Measurements from ENCODE around the gene RCBTB2. TPM values are rescaled to one million over a fixed set of nuclear protein-coding genes. Genes with fewer than 3 reads are reported as not detected.

The RCBTB2 gene
- total RNA-seq, 4 donors from 2014 or later = 2.6 to 72.0 (median 9.5) TPM

DNA sequence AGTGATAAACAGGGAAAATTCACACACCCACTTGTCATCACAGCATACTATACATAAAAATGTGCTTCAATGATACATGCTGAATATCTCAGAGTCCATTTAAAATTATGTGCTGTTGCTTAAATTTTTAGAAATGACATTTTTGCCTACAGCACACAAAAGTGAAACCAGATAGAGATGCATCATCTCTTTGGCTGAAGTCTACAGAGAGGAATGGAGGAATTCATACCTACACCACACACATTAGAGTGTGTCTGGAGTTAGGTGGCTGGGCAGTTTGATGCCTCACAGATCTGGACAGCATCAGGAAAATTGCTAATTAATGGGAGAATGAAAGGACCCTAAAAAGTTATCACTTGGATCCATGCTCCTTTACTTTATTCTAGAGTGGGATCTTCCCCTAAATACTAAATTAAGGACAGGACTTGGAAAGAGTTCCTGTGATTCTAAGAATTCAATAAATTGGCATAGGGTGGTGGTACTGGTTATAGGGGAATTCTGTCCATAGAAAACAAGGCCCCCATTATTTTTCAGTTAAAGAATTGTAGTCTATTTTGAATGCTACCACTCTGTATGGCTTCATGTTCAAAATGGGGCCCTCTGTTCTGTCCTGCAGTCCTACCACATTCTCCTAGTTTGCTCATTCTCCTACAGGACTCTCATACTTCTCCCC lies 41.3 kb downstream of the RCBTB2 start:
- Histone ChIP-seq H3K27me3 (no peaks in the 10 kb centered on the region), H3K4me1 (no peaks in the 10 kb centered on the region), H3K36me3 (no peaks in the 10 kb centered on the region), H3K27ac (peak overlapping the region; percentile 60 to 65), H3K9me3 (no peaks in the 10 kb centered on the region), H3K4me3 (peak overlapping the region in 1 of 2 donors; percentile 0)
- DNase-seq = no peak
- intact Hi-C loops (cut with DNase I; ENCODE audit: low total_unique reads) = no loop called here
- no peak for TF ChIP-seq POLR2A (IDR thresholded peaks at IDR 0.05)
- TF ChIP-seq, protein P1, sequence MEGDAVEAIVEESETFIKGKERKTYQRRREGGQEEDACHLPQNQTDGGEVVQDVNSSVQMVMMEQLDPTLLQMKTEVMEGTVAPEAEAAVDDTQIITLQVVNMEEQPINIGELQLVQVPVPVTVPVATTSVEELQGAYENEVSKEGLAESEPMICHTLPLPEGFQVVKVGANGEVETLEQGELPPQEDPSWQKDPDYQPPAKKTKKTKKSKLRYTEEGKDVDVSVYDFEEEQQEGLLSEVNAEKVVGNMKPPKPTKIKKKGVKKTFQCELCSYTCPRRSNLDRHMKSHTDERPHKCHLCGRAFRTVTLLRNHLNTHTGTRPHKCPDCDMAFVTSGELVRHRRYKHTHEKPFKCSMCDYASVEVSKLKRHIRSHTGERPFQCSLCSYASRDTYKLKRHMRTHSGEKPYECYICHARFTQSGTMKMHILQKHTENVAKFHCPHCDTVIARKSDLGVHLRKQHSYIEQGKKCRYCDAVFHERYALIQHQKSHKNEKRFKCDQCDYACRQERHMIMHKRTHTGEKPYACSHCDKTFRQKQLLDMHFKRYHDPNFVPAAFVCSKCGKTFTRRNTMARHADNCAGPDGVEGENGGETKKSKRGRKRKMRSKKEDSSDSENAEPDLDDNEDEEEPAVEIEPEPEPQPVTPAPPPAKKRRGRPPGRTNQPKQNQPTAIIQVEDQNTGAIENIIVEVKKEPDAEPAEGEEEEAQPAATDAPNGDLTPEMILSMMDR (IDR thresholded peaks at IDR 0.05) = no peak

DNA sequence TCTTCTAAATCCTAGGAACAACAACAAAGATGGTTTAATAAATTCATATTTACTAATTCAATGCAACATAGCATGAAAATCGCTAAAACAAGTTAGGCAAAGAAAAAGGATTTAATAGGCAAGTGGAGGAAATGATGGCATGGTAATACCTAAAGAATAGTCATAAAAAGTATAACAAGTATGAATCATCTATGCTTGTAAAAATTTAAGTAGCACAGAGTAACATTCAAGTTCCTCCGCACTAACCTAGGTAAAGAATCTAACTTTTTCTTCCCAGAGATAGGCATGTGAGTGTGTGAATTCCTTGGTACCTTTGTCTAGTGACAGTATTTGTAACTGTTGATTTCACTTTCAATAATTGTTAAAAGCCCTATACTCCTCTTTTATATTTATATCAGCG lies 42.6 kb downstream of the RCBTB2 start:
- H3K4me3 ChIP-seq = no peak overlapping the region
- intact Hi-C loops (cut with DNase I; ENCODE audit: low total_unique reads) = no loop called here
- H3K9me3 ChIP-seq = no peaks in the 10 kb centered on the region
- H3K36me3 ChIP-seq = no peaks in the 10 kb centered on the region
- no peak for DNase-seq
- H3K27me3 ChIP-seq = no peaks in the 10 kb centered on the region
- H3K27ac ChIP-seq = no peak overlapping the region
- H3K4me1 ChIP-seq = no peaks in the 10 kb centered on the region
- TF ChIP-seq, protein P1 (IDR thresholded peaks at IDR 0.05) = no peak
- no peak for TF ChIP-seq POLR2A (IDR thresholded peaks at IDR 0.05)

DNA sequence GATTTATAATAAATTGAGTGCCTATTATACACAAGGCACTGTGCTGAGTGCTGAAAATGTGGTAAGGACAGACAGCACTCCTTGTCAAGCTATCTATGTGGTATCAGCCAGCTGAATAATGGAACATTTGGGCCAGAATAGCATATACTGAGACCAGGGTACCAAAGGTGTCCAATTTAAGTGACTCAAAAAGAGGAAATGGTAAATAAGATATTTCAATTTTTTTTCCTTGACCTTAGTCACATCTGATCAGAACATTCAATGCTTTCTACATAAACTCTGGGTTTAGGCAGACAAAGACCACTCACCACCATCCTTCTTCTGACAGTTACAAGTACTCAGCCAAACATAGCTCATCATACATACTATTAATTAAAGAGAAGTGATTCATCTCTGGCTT lies 43.2 kb downstream of the RCBTB2 start:
- no peaks in the 10 kb centered on the region for H3K4me1 ChIP-seq
- no peaks in the 10 kb centered on the region for H3K36me3 ChIP-seq
- no peak overlapping the region for H3K4me3 ChIP-seq
- no peak overlapping the region for H3K27ac ChIP-seq
- intact Hi-C loops (cut with DNase I; ENCODE audit: low total_unique reads) = no loop called here
- TF ChIP-seq, protein P1 (IDR thresholded peaks at IDR 0.05) = no peak
- TF ChIP-seq POLR2A (IDR thresholded peaks at IDR 0.05) = no peak
- H3K9me3 ChIP-seq = no peaks in the 10 kb centered on the region
- H3K27me3 ChIP-seq = no peaks in the 10 kb centered on the region
- DNase-seq = no peak

DNA sequence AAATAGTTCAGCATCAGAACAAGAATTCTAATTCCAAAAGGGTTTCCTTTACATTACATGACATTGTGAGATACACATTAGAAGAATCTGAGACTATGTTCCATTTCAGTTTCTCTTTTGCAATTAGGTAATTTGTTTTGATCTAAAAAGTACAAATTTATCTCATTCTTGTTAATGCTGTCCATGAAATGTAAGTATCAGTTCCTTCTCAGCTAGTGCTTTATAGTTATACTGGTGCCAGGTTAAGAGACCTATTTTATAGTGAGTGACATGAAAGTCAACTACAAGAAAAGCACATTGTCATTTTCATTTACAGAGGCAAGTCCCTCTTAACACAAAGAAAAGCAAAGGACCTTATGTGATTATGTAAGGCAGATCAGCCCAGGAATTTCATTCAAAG lies 43.9 kb downstream of the RCBTB2 start:
- Histone ChIP-seq H3K4me3 (no peak overlapping the region), H3K36me3 (no peaks in the 10 kb centered on the region), H3K27me3 (no peaks in the 10 kb centered on the region), H3K27ac (no peak overlapping the region), H3K9me3 (no peaks in the 10 kb centered on the region), H3K4me1 (no peaks in the 10 kb centered on the region)
- no peak for DNase-seq
- intact Hi-C loops (cut with DNase I; ENCODE audit: low total_unique reads) = no loop called here
- TF ChIP-seq POLR2A (IDR thresholded peaks at IDR 0.05) = no peak
- TF ChIP-seq, protein P1 (IDR thresholded peaks at IDR 0.05) = no peak

DNA sequence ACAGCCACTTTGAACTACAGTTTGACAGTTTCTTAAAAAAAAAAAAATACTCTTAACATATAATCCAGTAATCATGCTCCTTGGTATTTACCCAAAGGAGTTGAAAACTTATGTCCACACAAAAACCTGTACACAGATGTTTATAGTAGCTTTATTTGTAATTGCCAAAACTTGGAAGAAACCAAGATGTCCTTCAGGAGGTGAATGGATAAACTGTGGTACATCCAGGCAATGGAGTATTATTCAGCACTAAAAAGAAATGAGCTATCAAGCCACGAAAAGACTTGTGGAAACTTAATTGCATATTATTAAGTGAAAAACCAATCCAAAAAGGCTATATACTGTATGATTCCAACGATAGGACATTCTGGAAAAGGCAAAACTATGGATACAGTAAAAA lies 44.9 kb downstream of the RCBTB2 start:
- Histone ChIP-seq H3K4me3 (no peak overlapping the region), H3K27me3 (no peaks in the 10 kb centered on the region), H3K36me3 (no peaks in the 10 kb centered on the region), H3K27ac (no peak overlapping the region), H3K4me1 (no peaks in the 10 kb centered on the region), H3K9me3 (no peaks in the 10 kb centered on the region)
- TF ChIP-seq, protein P1 (IDR thresholded peaks at IDR 0.05) = no peak
- no peak for TF ChIP-seq POLR2A (IDR thresholded peaks at IDR 0.05)
- no peak for DNase-seq
- intact Hi-C loops (cut with DNase I; ENCODE audit: low total_unique reads) = no loop called here
